GM19193 (cell line): Measurements from ENCODE around the gene STK40.

Source experiments
- POLR2A ChIP-seq: IDR thresholded peaks from 4 replicates; pipeline ENCODE4 v1.6.1; 2011; ENCODE audit not compliant: insufficient read depth, insufficient read length; ENCODE audit errors: extremely low read depth

Gene STK40

GRCh38 chr1:36385410-36386264 is at the start of gene STK40:
TSS of gene STK40 (minus strand) at chr1:36385924. CDS start at chr1:36361332, 24,592 bp downstream.
- no peak for TF ChIP-seq POLR2A

DNA sequence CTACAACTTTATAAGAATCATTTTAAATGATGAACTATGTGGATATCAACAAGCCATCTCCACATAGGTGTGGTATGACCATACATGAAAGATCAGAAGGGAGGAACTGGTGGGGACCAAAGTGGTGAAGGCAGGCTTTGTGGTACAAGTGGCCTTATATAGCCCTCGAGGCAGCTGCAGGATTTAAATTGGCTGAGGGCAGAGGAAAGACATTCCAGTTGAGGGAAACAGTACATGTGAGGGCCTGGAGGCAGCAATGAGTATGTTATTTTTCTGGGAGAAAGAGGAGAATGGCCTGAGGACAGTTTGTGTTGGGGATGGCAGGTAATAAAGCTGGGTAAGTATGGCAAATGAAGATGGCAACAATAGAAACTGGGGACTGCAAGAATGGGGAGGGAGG is 47.4 kb upstream of the STK40 start:
- TF ChIP-seq POLR2A = no peak

GRCh38 chr1:36432616-36433015 is 46.9 kb upstream of the STK40 start:
- TF ChIP-seq POLR2A = no peak

DNA sequence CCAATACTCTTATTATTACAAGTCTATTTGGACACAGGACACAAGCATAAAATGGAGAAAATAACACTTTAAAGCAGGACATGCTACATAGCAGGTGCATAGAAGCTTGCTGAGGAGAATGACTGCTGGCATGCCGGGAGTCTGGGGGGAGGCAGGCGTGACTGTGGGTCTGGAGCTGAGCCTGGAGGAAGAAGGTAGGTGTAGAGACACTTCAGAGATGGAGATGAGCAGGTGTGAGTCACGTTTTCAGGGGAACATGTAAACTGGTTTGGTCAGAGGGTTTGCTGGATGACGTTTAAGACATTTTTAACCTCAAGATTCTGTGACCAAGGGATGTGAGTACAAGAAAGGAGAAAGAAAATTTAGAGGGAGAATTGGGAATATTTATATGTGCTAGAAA is 40.1 kb upstream of the STK40 start:
- TF ChIP-seq POLR2A = no peak

DNA sequence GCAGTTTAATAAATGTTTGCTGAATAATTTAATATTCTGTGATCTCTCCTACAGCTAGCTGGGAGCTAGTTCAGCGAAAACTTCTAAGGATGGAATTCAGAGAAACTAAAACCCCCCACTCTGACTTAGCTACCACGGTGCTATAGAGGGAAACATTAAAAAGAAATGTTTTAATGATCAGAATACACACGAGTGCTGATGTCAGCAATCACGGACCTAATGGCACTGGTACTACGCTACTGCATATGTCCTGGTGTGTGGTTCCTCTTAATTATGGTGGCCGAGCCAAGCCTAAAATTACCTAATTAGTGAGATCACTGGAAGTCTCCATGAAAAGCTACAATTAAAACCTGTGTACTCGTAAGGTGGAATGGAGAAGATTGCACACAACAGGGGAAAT is 35.9 kb upstream of the STK40 start:
- TF ChIP-seq POLR2A = no peak

GRCh38 chr1:36420836-36421317 is 35.2 kb upstream of the STK40 start:
- TF ChIP-seq POLR2A = no peak

DNA sequence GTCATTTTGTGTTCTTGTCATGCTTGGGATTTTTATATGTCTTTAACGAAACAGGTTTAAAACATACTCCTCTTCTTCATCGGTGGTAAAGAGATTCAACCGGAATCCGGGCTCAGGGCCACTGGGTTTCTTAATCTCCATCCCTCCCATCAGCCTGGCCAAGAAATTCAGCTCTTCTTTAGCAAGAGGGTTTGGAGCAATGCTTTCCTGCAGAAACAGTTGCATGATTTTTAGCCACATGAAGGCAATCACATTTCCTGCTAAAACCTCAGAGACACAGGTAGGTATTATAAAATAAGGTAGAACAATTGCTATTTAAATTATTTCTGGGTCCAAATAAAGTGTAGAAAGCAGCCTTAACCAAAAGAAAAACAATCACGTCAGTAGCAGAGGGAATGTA is 34.7 kb upstream of the STK40 start:
- TF ChIP-seq POLR2A = no peak

- TF ChIP-seq POLR2A = no peak
Measured at GRCh38 chr1:36419569-36419968, 33.8 kb upstream of the STK40 start.

- no peak for TF ChIP-seq POLR2A
Measured at GRCh38 chr1:36419140-36419539, 33.4 kb upstream of the STK40 start.

GRCh38 chr1:36417931-36418330 is 32.2 kb upstream of the STK40 start:
- no peak for TF ChIP-seq POLR2A

- no peak for TF ChIP-seq POLR2A
Measured at GRCh38 chr1:36415661-36416326, 30.1 kb upstream of the STK40 start.

GRCh38 chr1:36414384-36414783 is 28.7 kb upstream of the STK40 start:
- TF ChIP-seq POLR2A = no peak

GRCh38 chr1:36411674-36412648 is 26.2 kb upstream of the STK40 start:
- no peak for TF ChIP-seq POLR2A

DNA sequence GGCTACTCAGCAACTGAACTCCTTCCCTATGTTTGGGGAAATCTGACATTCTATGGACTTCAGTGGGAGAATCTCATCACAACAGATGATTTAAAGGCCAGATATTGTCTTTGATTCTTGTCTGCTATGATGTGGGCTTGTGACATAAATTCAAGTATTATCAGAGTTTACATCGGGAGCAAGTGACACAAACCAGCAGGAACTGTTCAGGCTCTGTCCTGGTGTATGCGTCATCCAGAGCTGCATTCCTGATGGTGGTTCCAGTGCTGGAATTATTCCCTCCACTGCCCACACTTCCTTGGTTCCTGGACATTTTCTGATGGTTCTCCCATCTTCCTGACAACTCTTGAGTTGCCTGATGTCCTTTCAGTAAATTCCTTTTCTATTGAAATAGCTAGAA is 22.8 kb upstream of the STK40 start:
- no peak for TF ChIP-seq POLR2A

GRCh38 chr1:36406440-36406839 is 20.7 kb upstream of the STK40 start:
- TF ChIP-seq POLR2A = no peak
